Parathyroid adenoma (tissue), 2 donors: ENCODE results near the gene PRIM1.
A peak's percentile ranks its signal among the peaks of the same experiment; 100 is the strongest.
"Not testable (repeated sequence)": the region's sequence is repeated elsewhere in the genome, so short reads cannot be mapped to it uniquely, and the experiment has no call there.

Experiments
- H2AFZ ChIP-seq: fragments of 300-600 bp; sonication (generic); one replicate; pipeline ENCODE4 v1.7.0; 2017; ENCODE audit warnings: antibody characterized with exemption, mild to moderate bottlenecking
- H3K27ac ChIP-seq: fragments of 300-600 bp; sonication (generic); one replicate; pipeline ENCODE4 v1.7.0; 2017
- H3K27me3 ChIP-seq: fragments of 300-600 bp; sonication (generic); one replicate; pipeline ENCODE4 v1.7.0; 2017; ENCODE audit warnings: low read length; ENCODE audit not compliant: control insufficient read depth, insufficient read depth
- H3K36me3 ChIP-seq: fragments of 300-600 bp; sonication (generic); one replicate; pipeline ENCODE4 v1.7.0; 2017; ENCODE audit warnings: low read length; ENCODE audit not compliant: control insufficient read depth, insufficient read depth
- H3K4me1 ChIP-seq: fragments of 300-600 bp; sonication (generic); one replicate; pipeline ENCODE4 v1.7.0; 2017; ENCODE audit warnings: control low read depth
- H3K4me2 ChIP-seq: fragments of 300-600 bp; sonication (generic); one replicate; pipeline ENCODE4 v1.7.0; 2017; ENCODE audit warnings: low read length
- H3K4me3 ChIP-seq: fragments of 300-600 bp; sonication (generic); one replicate; pipeline ENCODE4 v1.7.0; 2017; ENCODE audit warnings: low read depth, low read length
- H3K79me2 ChIP-seq: fragments of 300-600 bp; sonication (generic); one replicate; pipeline ENCODE4 v1.7.0; 2017; ENCODE audit warnings: control low read depth
- H3K9ac ChIP-seq: fragments of 300-600 bp; sonication (generic); one replicate; pipeline ENCODE4 v1.7.0; 2017; ENCODE audit warnings: mild to moderate bottlenecking
- H3K9me3 ChIP-seq: fragments of 300-600 bp; sonication (generic); one replicate; pipeline ENCODE4 v1.7.0; 2017; ENCODE audit warnings: low read length; ENCODE audit not compliant: control insufficient read depth
- TF ChIP-seq, protein P1 (sequence below): fragments of 300-600 bp; sonication (generic); IDR thresholded peaks from one replicate; pipeline ENCODE4 v1.7.0; 2017; ENCODE audit warnings: antibody characterized with exemption, mild to moderate bottlenecking
- donor health status: primary hyperparathyroidism.

The PRIM1 gene

DNA sequence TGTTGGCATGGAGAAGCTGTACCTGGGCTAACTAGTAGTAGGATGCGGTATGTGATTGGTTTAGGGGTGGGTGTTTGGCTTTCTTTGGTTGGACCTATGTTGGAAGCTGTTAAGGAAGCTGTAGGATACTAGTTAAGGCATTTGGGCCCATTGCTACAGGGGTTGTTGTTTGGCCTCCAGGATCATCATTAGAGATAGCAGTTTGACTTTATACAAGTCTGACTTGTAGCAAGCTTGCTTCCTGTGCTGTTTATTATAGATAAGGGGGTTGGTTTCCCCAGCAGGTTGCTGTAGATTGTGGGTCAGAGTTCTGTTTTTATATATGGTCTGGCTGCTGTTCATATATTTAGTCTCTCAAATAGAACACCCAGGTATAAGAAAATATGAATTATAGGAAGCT is 1.4 kb upstream of the PRIM1 start:
- H3K79me2 ChIP-seq, result no peaks in the 10 kb centered on the region
- no peak overlapping the region for H3K4me2 ChIP-seq
- no peak overlapping the region for H3K4me3 ChIP-seq
- no peaks in the 10 kb centered on the region for H3K9me3 ChIP-seq
- H3K27ac ChIP-seq, result no peak overlapping the region
- H3K36me3 ChIP-seq, result no peaks in the 10 kb centered on the region
- H2AFZ ChIP-seq, result no peak overlapping the region
- H3K4me1 ChIP-seq, result no peaks in the 10 kb centered on the region
- TF ChIP-seq, protein P1, sequence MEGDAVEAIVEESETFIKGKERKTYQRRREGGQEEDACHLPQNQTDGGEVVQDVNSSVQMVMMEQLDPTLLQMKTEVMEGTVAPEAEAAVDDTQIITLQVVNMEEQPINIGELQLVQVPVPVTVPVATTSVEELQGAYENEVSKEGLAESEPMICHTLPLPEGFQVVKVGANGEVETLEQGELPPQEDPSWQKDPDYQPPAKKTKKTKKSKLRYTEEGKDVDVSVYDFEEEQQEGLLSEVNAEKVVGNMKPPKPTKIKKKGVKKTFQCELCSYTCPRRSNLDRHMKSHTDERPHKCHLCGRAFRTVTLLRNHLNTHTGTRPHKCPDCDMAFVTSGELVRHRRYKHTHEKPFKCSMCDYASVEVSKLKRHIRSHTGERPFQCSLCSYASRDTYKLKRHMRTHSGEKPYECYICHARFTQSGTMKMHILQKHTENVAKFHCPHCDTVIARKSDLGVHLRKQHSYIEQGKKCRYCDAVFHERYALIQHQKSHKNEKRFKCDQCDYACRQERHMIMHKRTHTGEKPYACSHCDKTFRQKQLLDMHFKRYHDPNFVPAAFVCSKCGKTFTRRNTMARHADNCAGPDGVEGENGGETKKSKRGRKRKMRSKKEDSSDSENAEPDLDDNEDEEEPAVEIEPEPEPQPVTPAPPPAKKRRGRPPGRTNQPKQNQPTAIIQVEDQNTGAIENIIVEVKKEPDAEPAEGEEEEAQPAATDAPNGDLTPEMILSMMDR, result no peak
- no peaks in the 10 kb centered on the region for H3K27me3 ChIP-seq
- no peak overlapping the region for H3K9ac ChIP-seq

DNA sequence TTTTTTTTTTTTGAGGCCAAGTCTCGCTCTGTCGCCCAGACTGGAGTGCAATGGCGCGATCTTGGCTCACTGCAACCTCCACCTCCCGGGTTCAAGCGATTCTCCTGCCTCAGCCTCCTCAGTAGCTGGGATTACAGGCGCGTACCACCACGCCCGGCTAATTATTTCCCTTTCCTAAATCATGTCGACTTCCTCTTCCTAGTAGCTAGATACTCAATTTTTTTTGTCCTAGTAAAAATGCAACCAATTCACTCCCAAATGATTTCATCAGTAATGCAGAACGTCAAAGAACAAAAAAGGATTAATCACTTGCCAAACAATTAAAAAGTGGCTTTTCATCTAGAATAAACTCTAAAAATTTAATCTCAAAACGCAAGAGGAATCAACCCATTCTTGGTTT is 1.5 kb downstream of the PRIM1 start:
- not testable (repeated sequence) for H3K79me2 ChIP-seq, H3K4me2 ChIP-seq, H3K9ac ChIP-seq, H3K36me3 ChIP-seq, H3K27me3 ChIP-seq, H3K4me3 ChIP-seq, H2AFZ ChIP-seq, H3K9me3 ChIP-seq, H3K27ac ChIP-seq, H3K4me1 ChIP-seq

DNA sequence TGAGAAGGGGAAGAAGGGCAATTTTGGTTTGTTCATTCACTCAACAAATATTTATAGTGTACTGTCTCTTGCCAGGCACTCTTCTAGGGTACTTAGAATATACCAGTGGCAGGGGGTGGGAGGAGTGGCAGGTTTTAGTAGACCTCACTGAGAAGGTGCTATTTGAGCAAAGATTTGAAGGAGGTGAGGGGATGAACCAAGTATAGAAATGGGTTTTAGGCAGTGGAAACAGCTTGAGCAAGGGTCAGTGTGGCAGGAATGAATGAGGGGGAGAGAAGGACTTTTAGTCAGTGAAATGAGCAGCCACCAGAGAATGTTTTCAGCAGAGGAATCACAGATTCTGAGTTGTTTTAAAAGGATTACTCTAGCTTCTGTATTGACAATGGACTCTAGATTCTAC is 2.3 kb downstream of the PRIM1 start:
- H3K9ac ChIP-seq, result no peak overlapping the region
- H3K9me3 ChIP-seq, result no peaks in the 10 kb centered on the region
- TF ChIP-seq, protein P1, result no peak
- H3K36me3 ChIP-seq, result no peaks in the 10 kb centered on the region
- no peak overlapping the region for H2AFZ ChIP-seq
- H3K4me1 ChIP-seq, result no peaks in the 10 kb centered on the region
- no peak overlapping the region for H3K27ac ChIP-seq
- H3K4me3 ChIP-seq, result no peak overlapping the region
- no peak overlapping the region for H3K4me2 ChIP-seq
- H3K27me3 ChIP-seq, result no peaks in the 10 kb centered on the region
- no peaks in the 10 kb centered on the region for H3K79me2 ChIP-seq

DNA sequence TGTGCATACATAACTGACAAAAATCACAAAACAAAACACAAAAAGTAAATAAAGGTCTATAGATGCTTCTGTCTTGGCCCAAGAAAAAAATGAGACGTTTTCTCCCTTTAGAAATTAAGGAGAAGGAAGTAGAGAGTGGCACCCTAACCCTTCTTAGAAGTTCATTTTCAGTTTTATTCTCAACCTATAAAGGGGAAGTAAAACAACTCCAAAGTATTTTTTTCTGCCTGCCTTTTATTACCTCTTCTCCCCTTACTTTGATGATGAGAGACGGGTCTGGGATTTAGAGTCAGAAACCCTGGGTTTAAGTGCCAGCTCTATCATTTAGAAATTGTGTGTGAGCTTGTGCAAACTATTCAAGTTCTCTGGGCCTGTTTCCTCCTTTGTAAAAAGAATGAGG is 2.8 kb downstream of the PRIM1 start:
- no peaks in the 10 kb centered on the region for H3K27me3 ChIP-seq
- no peaks in the 10 kb centered on the region for H3K36me3 ChIP-seq
- no peaks in the 10 kb centered on the region for H3K4me1 ChIP-seq
- no peak overlapping the region for H3K9ac ChIP-seq
- no peaks in the 10 kb centered on the region for H3K9me3 ChIP-seq
- TF ChIP-seq, protein P1, result no peak
- H3K4me2 ChIP-seq, result no peak overlapping the region
- H3K4me3 ChIP-seq, result no peak overlapping the region
- H3K79me2 ChIP-seq, result no peaks in the 10 kb centered on the region
- H2AFZ ChIP-seq, result no peak overlapping the region
- H3K27ac ChIP-seq, result no peak overlapping the region

DNA sequence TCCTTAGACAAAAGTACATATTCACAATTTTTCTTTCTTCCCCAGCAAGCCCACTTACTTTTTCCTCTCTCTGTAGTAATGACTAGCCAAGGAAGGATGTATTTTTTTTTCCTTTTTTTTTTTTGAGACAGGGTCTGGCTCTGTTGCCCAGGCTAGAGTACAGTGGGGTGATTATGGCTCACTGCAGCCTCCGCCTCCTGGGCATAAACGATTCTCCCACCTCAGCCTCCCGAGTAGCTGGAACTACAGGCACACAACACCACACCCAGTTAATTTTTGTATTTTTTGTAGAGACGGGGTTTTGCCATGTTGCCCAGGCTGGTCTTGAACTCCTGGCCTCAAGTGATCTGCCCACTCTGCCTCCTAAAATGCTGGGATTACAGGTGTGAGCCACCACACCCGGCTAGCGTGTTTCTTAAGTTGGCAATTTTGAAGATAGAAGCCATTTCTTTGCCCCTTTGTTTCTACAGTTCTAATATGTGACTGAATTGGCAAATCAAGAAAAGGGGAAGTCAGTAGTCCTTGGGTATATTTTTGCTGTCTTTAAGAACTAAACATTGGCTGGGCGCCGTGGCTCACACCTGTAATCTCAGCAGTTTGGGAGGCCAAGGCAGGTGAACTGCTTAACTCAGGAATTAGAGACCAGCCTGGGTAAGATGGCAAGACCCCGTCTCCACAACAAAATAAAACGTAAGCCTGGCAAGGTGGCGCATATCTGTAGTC is 23.8 kb downstream of the PRIM1 start:
- no peak overlapping the region for H3K9ac ChIP-seq
- H3K4me3 ChIP-seq, result no peak overlapping the region
- H3K4me2 ChIP-seq, result no peak overlapping the region
- peaks cover 6% of the 10 kb centered on the region for H3K4me1 ChIP-seq
- H3K27me3 ChIP-seq, result no peaks in the 10 kb centered on the region
- no peak overlapping the region for H3K27ac ChIP-seq
- no peaks in the 10 kb centered on the region for H3K9me3 ChIP-seq
- no peak overlapping the region for H2AFZ ChIP-seq
- H3K79me2 ChIP-seq, result peaks cover 17% of the 10 kb centered on the region
- no peaks in the 10 kb centered on the region for H3K36me3 ChIP-seq
- TF ChIP-seq, protein P1, result no peak

DNA sequence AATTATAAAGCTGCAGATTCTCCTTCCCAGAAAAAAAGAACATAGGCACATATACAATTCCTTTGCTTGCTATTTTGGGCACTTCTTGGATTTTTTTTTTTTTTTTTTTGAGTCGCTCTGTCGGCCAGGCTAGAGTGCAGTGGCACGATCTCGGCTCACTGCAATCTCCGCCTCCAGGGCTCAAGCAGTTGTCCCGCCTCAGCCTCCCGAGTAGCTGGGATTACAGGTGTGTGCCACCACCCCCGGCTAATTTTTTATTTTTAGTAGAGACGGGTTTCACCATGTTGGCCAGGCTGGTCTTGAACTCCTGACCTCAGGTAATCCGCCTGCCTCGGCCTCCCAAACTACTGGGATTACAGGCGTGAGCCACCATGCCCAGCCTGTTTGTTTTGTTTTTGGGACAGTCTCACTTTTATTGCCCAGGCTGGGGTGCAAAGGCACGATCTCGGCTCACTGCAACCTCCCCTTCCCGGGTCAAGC is 25.9 kb downstream of the PRIM1 start:
- not testable (repeated sequence) for H3K27me3 ChIP-seq, H3K9me3 ChIP-seq, H3K36me3 ChIP-seq, H3K9ac ChIP-seq, H3K4me3 ChIP-seq
- Histone ChIP-seq H3K4me2 (peak overlapping the region; percentile 70), H3K27ac (peak overlapping the region; percentile 96), H3K79me2 (peaks cover 38% of the 10 kb centered on the region), H3K4me1 (peaks cover 27% of the 10 kb centered on the region), H2AFZ (peak overlapping the region; percentile 99)
